PC-9 (cell line): ENCODE measurements around the gene KDM1A.

Source experiments
- CTCF ChIP-seq: fragments of 200-600 bp; sonication (generic); conservative IDR thresholded peaks from 2 replicates; pipeline ENCODE4 v1.6.1; 2017; ENCODE audit warnings: mixed run types, antibody characterized with exemption, mild to moderate bottlenecking, moderate library complexity
- EZH2 ChIP-seq: fragments of 200-600 bp; sonication (generic); IDR thresholded peaks from 2 replicates; pipeline ENCODE4 v1.8.0; 2017; ENCODE audit warnings: antibody characterized with exemption, low read depth

GRCh38 chr1:22976461-22977243, 42.6 kb upstream of the KDM1A start:
- TF ChIP-seq CTCF (peak; percentile 91), EZH2 (no peak)
